Chondrocyte (in vitro differentiated cells): ENCODE data around the gene SLC26A4. TPM values are rescaled to one million over a fixed set of nuclear protein-coding genes. Genes with fewer than 3 reads are reported as not detected.
"Not testable (repeated sequence)": the region's sequence is repeated elsewhere in the genome, so short reads cannot be mapped to it uniquely, and the experiment has no call there.

Experiments used
- DNase-seq: peaks from one replicate; pipeline ENCODE4 v3.0.0; 2021; ENCODE audit warnings: mixed read lengths, low spot score
- H3K27ac Mint-ChIP-seq: one replicate; pipeline ENCODE4 v1.8.0; 2021; ENCODE audit warnings: mild to moderate bottlenecking, moderate library complexity, mixed read lengths; ENCODE audit not compliant: unreplicated experiment
- H3K27me3 Mint-ChIP-seq: 2 replicates; pipeline ENCODE4 v1.8.0; 2021; ENCODE audit warnings: low read depth, mixed read lengths
- H3K36me3 Mint-ChIP-seq: 2 replicates; pipeline ENCODE4 v1.8.0; 2021; ENCODE audit warnings: low read depth, mixed read lengths
- H3K4me1 Mint-ChIP-seq: 2 replicates; pipeline ENCODE4 v1.8.0; 2021; ENCODE audit warnings: low read depth, mild to moderate bottlenecking, mixed read lengths
- H3K4me3 Mint-ChIP-seq: one replicate; pipeline ENCODE4 v1.8.0; 2021; ENCODE audit warnings: mild to moderate bottlenecking, moderate library complexity, mixed read lengths; ENCODE audit not compliant: unreplicated experiment
- H3K9me3 Mint-ChIP-seq: 2 replicates; pipeline ENCODE4 v1.8.0; 2021; ENCODE audit warnings: low read depth, mixed read lengths
- CTCF ChIP-seq: fragments of 200-600 bp; sonication (generic); IDR thresholded peaks from 2 replicates; pipeline ENCODE4 v1.5.0; 2021; ENCODE audit warnings: antibody characterized with exemption, mild to moderate bottlenecking, moderate library complexity
- total RNA-seq: library from RNA; stranded (reverse); gene quantifications from 3 replicates; pipeline ENCODE4 v1.2.1, GENCODE V29; 2021

SLC26A4 gene
- total RNA-seq, 1 donor from 2014 or later, result 0.55 TPM

DNA sequence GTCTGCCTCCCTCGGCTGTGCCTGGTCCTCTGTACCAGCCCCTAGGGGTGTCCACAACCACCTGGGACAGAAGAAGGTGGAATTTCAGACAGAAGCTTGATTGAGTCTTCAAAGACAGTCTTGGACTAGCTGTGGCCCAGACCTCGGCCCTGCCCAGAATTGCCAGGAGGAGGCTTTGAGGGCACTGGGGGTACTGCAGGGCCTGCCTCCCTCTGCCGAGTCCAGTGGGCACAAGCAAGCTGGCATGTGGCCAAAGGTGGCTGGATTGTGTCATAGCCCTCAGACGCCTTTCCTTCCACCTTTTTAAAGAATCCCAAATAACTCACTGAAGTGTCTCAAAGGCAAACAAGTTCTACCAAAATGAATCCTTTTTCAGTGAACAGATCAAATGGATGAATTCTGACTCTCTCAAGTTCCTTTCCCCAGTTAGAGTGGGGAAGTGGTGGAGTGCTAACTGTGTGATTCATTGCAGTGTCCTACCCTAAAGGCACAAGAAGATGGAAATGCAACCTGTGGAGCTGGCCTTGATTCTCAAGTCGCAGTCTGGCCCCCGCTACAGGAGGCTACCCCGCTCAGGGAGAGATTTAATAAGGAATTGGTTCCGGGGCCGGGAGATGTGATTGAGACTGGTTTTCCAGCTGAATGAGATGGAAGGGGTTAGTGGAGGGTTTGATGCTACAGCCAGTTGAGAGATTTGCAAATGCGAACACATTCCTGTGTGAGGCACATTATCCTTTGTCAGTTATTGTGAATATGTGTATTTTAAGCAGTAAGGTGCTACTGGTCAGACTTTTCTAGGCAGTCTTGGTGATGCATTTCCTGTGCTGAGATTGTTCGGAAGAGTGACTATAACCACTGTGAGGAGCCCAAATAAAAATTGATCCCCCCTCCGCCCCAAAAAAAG lies 28.8 kb upstream of the SLC26A4 start:
- peaks cover 3% of the 10 kb centered on the region for H3K4me1 Mint-ChIP-seq
- no peak for TF ChIP-seq CTCF
- peaks cover 4% of the 10 kb centered on the region for H3K9me3 Mint-ChIP-seq
- peaks cover 3% of the 10 kb centered on the region for H3K36me3 Mint-ChIP-seq
- H3K27me3 Mint-ChIP-seq, result no peaks in the 10 kb centered on the region
- H3K27ac Mint-ChIP-seq, result no peak overlapping the region
- no peak for DNase-seq
- no peak overlapping the region for H3K4me3 Mint-ChIP-seq

DNA sequence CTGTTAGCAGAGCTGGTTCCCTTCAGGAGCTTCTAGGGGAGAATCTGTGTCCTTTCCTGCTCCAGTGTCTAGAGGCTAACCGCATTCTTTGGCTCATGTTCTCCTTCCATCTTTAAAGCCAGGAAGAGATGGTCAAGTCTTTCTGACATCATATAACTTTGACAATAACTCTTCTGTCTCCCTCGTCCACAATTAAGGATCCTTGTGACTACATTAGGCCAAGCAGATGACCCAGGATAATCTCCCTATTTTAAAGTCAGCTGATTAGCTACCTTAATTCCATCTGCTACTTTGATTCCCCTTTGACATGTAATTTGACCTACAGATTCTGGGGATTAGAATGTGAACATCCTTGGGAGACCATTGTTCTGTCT lies 28.1 kb upstream of the SLC26A4 start:
- Mint-ChIP-seq H3K27me3 (no peaks in the 10 kb centered on the region), H3K36me3 (peaks cover 3% of the 10 kb centered on the region)

DNA sequence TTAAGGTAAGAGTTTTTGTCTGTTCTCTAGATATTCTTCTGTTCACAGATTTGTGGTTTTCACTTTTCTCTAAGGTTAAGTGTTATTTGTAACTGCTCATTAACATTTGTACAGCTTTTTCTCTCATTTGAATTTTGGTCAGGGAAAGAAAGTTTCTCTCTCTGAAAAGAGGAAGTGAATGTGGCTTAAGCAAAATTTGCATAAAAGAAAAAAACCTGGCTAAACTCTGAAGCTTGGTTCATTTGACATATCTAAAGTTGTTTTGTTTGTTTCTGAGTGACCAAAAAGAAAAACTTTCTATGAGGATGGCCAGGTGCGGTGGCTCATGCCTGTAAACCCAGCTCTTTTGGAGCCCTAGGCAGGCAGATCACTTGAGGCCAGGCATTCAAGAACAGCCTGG lies 22.0 kb upstream of the SLC26A4 start:
- Mint-ChIP-seq H3K27me3 (peaks cover 6% of the 10 kb centered on the region), H3K4me1 (peaks cover 7% of the 10 kb centered on the region), H3K9me3 (peaks cover 7% of the 10 kb centered on the region), H3K36me3 (peaks cover 4% of the 10 kb centered on the region), H3K27ac (no peak overlapping the region), H3K4me3 (no peak overlapping the region)
- no peak for DNase-seq
- no peak for TF ChIP-seq CTCF

More for the DNA sequence above, 28.1 kb upstream of the SLC26A4 start:
- peaks cover 3% of the 10 kb centered on the region for H3K4me1 Mint-ChIP-seq
- TF ChIP-seq CTCF, result no peak
- H3K4me3 Mint-ChIP-seq, result no peak overlapping the region
- H3K9me3 Mint-ChIP-seq, result no peaks in the 10 kb centered on the region
- no peak overlapping the region for H3K27ac Mint-ChIP-seq
- DNase-seq, result no peak

GRCh38 chr7:107639070-107639469 lies 21.6 kb upstream of the SLC26A4 start:
- not testable (repeated sequence) for H3K27ac Mint-ChIP-seq

GRCh38 chr7:107641676-107642075 lies 19.0 kb upstream of the SLC26A4 start:
- Mint-ChIP-seq H3K4me1 (peaks cover 5% of the 10 kb centered on the region), H3K27me3 (peaks cover 10% of the 10 kb centered on the region)

More at GRCh38 chr7:107639070-107639469, 21.6 kb upstream of the SLC26A4 start:
- not testable (repeated sequence) for H3K4me1 Mint-ChIP-seq, H3K27me3 Mint-ChIP-seq, H3K9me3 Mint-ChIP-seq, DNase-seq, H3K36me3 Mint-ChIP-seq, H3K4me3 Mint-ChIP-seq

More at GRCh38 chr7:107641676-107642075, 19.0 kb upstream of the SLC26A4 start:
- H3K9me3 Mint-ChIP-seq, result peaks cover 7% of the 10 kb centered on the region
- no peak for TF ChIP-seq CTCF
- no peak overlapping the region for H3K4me3 Mint-ChIP-seq
- DNase-seq, result no peak
- peaks cover 2% of the 10 kb centered on the region for H3K36me3 Mint-ChIP-seq
- H3K27ac Mint-ChIP-seq, result no peak overlapping the region
